H1 (cell line): ENCODE data around the gene MYH6. TPM values are rescaled to one million over a fixed set of nuclear protein-coding genes. Genes with fewer than 3 reads are reported as not detected.

ENCODE experiments used
- CTCF ChIA-PET: fragments of 300-600 bp; sonication (Branson Sonifier 250); formaldehyde crosslinking; loops from one replicate; lab custom pipeline; 2021; ENCODE audit not compliant: partially characterized antibody; lab: Charles Lee
- POLR2A ChIA-PET: fragments of 300-600 bp; sonication (Branson Sonifier 250); formaldehyde crosslinking; loops from one replicate; lab custom pipeline; 2021; ENCODE audit warnings: inconsistent platforms; ENCODE audit not compliant: partially characterized antibody; lab: Charles Lee
- DNase-seq, 2 experiments: peaks; one replicate each; pipeline versions ENCODE4 v3.0.0 to v3.0.0-alpha.2; 2010 to 2022; ENCODE audit warnings: low spot score in 2 of 2, low read depth in 1 of 2, mixed read lengths in 1 of 2
- FAIRE-seq: peaks from 2 replicates; lab custom pipeline; 2011; peaks lifted over from hg19 to GRCh38; lab: Jason Lieb, UNC
- H2AFZ ChIP-seq: 2 replicates; pipeline ENCODE4 v1.8.1; 2012; ENCODE audit warnings: low read length, inconsistent platforms
- H2AK5ac ChIP-seq: 2 replicates; pipeline ENCODE4 v1.6.1; 2013; ENCODE audit warnings: low read depth, low read length
- H2BK120ac ChIP-seq: replicated peaks from 2 replicates; pipeline ENCODE3; 2013; ENCODE audit warnings: low read depth, low read length, inconsistent platforms
- H2BK12ac ChIP-seq: 2 replicates; pipeline ENCODE4 v1.6.1; 2013; ENCODE audit warnings: low read depth, low read length
- H2BK15ac ChIP-seq: 2 replicates; pipeline ENCODE4 v1.6.1; 2013; ENCODE audit warnings: low read length
- H2BK20ac ChIP-seq: 2 replicates; pipeline ENCODE4 v1.6.1; 2013; ENCODE audit warnings: low read length
- H2BK5ac ChIP-seq: 2 replicates; pipeline ENCODE4 v1.6.1; 2013; ENCODE audit warnings: low read depth, low read length
- H3K14ac ChIP-seq: 2 replicates; pipeline ENCODE4 v1.6.1; 2013; ENCODE audit warnings: inconsistent platforms; ENCODE audit not compliant: insufficient read length
- H3K18ac ChIP-seq: 2 replicates; pipeline ENCODE4 v1.6.1; 2013; ENCODE audit warnings: low read length; ENCODE audit errors: extremely low read depth
- H3K23ac ChIP-seq: 2 replicates; pipeline ENCODE4 v1.6.1; 2013; ENCODE audit warnings: inconsistent platforms; ENCODE audit not compliant: insufficient read length
- H3K23me2 ChIP-seq: 2 replicates; pipeline ENCODE4 v1.6.1; 2013; ENCODE audit warnings: low read depth, low read length
- H3K27ac ChIP-seq: 2 replicates; pipeline ENCODE4 v1.6.1; 2011; ENCODE audit warnings: low read depth, low read length, inconsistent platforms
- H3K27me3 ChIP-seq, 4 experiments: replicated peaks in 1 of 4; 1 replicate in 1 of 4; 2 replicates in 3 of 4; pipeline versions ENCODE4 v1.6.1 to v1.8.1; 2011 to 2013; ENCODE audit warnings: low read length in 3 of 4, mild to moderate bottlenecking in 3 of 4, inconsistent platforms in 2 of 4, mixed read lengths in 2 of 4, moderate library complexity in 1 of 4; ENCODE audit not compliant: control insufficient read depth in 3 of 4, insufficient read depth in 3 of 4; ENCODE audit errors: extremely low read depth in 1 of 4
- H3K36me3 ChIP-seq, 4 experiments: 2 replicates each; pipeline versions ENCODE4 v1.6.1 to v1.8.1; 2011 to 2013; ENCODE audit warnings: mild to moderate bottlenecking in 4 of 4, low read length in 3 of 4, moderate library complexity in 2 of 4, control low read depth in 1 of 4, inconsistent platforms in 1 of 4; ENCODE audit not compliant: insufficient read depth in 4 of 4, control insufficient read depth in 2 of 4
- H3K4ac ChIP-seq: replicated peaks from 2 replicates; pipeline ENCODE3; 2013; ENCODE audit warnings: low read length, low read depth, mixed read lengths, inconsistent platforms; ENCODE audit not compliant: insufficient read length
- H3K4me1 ChIP-seq, 4 experiments: replicated peaks in 1 of 4; 1 replicate in 1 of 4; 2 replicates in 3 of 4; pipeline versions ENCODE4 v1.6.1 to v1.8.1; 2011 to 2013; ENCODE audit warnings: low read length in 3 of 4, inconsistent platforms in 2 of 4, mixed read lengths in 1 of 4; ENCODE audit not compliant: insufficient read depth in 4 of 4, control insufficient read depth in 3 of 4
- H3K4me2 ChIP-seq, 2 experiments: 2 replicates each; pipeline versions ENCODE4 v1.6.1 to v1.8.1; 2011 to 2013; ENCODE audit warnings: low read depth in 2 of 2, low read length in 2 of 2, control low read depth in 1 of 2, inconsistent platforms in 1 of 2, mild to moderate bottlenecking in 1 of 2; ENCODE audit not compliant: insufficient read depth in 1 of 2
- H3K4me3 ChIP-seq, 4 experiments: fragments of 200-600, 300-600 bp in 1 of 4; sonication (generic), shearing (Covaris generic), sonication (Bioruptor Twin) in 1 of 4; 2 replicates each; pipeline versions ENCODE4 v1.5.1 to v1.8.1; 2011 to 2016; ENCODE audit warnings: low read length in 4 of 4, low read depth in 3 of 4, control low read depth in 2 of 4, inconsistent platforms in 2 of 4, mild to moderate bottlenecking in 2 of 4, mixed read lengths in 1 of 4, moderate library complexity in 1 of 4; ENCODE audit not compliant: insufficient read depth in 2 of 4; ENCODE audit errors: extremely low read depth in 1 of 4
- H3K56ac ChIP-seq: replicated peaks from 2 replicates; pipeline ENCODE3; 2013; ENCODE audit warnings: low read depth, mild to moderate bottlenecking, mixed read lengths, low read length, inconsistent platforms; ENCODE audit not compliant: insufficient read length
- H3K79me1 ChIP-seq: 2 replicates; pipeline ENCODE4 v1.6.1; 2013; ENCODE audit warnings: low read depth, low read length, control low read depth
- H3K79me2 ChIP-seq, 2 experiments: 2 replicates each; pipeline versions ENCODE4 v1.6.1 to v1.8.1; 2012 to 2013; ENCODE audit warnings: low read length in 2 of 2, mild to moderate bottlenecking in 2 of 2, inconsistent platforms in 1 of 2; ENCODE audit not compliant: insufficient read depth in 2 of 2, control insufficient read depth in 1 of 2
- H3K9ac ChIP-seq, 4 experiments: replicated peaks in 1 of 4; 1 replicate in 1 of 4; 2 replicates in 3 of 4; pipeline versions ENCODE4 v1.6.1 to v1.8.1; 2011 to 2013; ENCODE audit warnings: low read depth in 3 of 4, low read length in 3 of 4, control low read depth in 2 of 4, mild to moderate bottlenecking in 2 of 4, moderate library complexity in 2 of 4, inconsistent platforms in 1 of 4; ENCODE audit errors: extremely low read depth in 1 of 4
- H3K9me3 ChIP-seq, 2 experiments: 2 replicates each; pipeline versions ENCODE4 v1.6.1 to v1.8.1; 2012 to 2013; ENCODE audit warnings: mild to moderate bottlenecking in 2 of 2, moderate library complexity in 2 of 2, control low read depth in 1 of 2, inconsistent platforms in 1 of 2, low read depth in 1 of 2, low read length in 1 of 2, mixed read lengths in 1 of 2; ENCODE audit not compliant: insufficient read depth in 2 of 2
- H4K20me1 ChIP-seq, 2 experiments: replicated peaks in 1 of 2; 2 replicates each; pipeline versions ENCODE3 to v1.8.1; 2011 to 2013; ENCODE audit warnings: inconsistent platforms in 2 of 2, low read length in 2 of 2, mild to moderate bottlenecking in 1 of 2; ENCODE audit not compliant: insufficient read depth in 2 of 2, control insufficient read depth in 1 of 2
- H4K5ac ChIP-seq: 2 replicates; pipeline ENCODE4 v1.6.1; 2013; ENCODE audit warnings: low read length, low read depth, mixed read lengths, inconsistent platforms; ENCODE audit not compliant: insufficient read length
- H4K8ac ChIP-seq: 2 replicates; pipeline ENCODE4 v1.8.0; 2013; ENCODE audit warnings: mild to moderate bottlenecking, moderate library complexity, low read length, inconsistent platforms; ENCODE audit not compliant: insufficient read depth; ENCODE audit errors: extremely low read depth
- H4K91ac ChIP-seq: replicated peaks from 2 replicates; pipeline ENCODE3; 2013; ENCODE audit warnings: low read length, mixed read lengths, inconsistent platforms; ENCODE audit not compliant: insufficient read length
- ASH2L ChIP-seq: fragments of 200-600, 300-600 bp; sonication (generic); IDR thresholded peaks from one replicate; pipeline ENCODE4 v1.7.1; 2017; ENCODE audit warnings: low read length
- EP300 ChIP-seq, 2 experiments: IDR thresholded peaks; 1 replicate in 1 of 2; 2 replicates in 1 of 2; pipeline ENCODE4 v1.6.1; 2011 to 2012; ENCODE audit warnings: low read depth in 2 of 2, low read length in 2 of 2, mild to moderate bottlenecking in 2 of 2, borderline replicate concordance in 1 of 2, inconsistent platforms in 1 of 2, moderate library complexity in 1 of 2
- HDAC6 ChIP-seq: IDR thresholded peaks from one replicate; pipeline ENCODE4 v1.7.1; 2012; ENCODE audit warnings: low read depth, mild to moderate bottlenecking, inconsistent platforms, low read length, moderate library complexity
- JUN ChIP-seq: IDR thresholded peaks from 2 replicates; pipeline ENCODE4 v1.6.1; 2011; ENCODE audit warnings: low read depth, mild to moderate bottlenecking, improper control_type of control experiment, low read length
- NRF1 ChIP-seq: IDR thresholded peaks from 2 replicates; pipeline ENCODE4 v1.6.1; 2011; ENCODE audit warnings: mild to moderate bottlenecking, low read depth, low read length, improper control_type of control experiment
- POU5F1 ChIP-seq: IDR thresholded peaks from 2 replicates; pipeline ENCODE4 v1.6.1; 2011; ENCODE audit warnings: low read depth, mild to moderate bottlenecking, low read length, moderate library complexity
- RNF2 ChIP-seq: fragments of 200-900, 300-1000 bp; sonication (generic); IDR thresholded peaks from 2 replicates; pipeline ENCODE4 v1.7.1; 2016; ENCODE audit warnings: borderline replicate concordance, low read depth, mild to moderate bottlenecking, antibody characterized with exemption, low read length; ENCODE audit not compliant: poor library complexity, severe bottlenecking; ENCODE audit errors: missing control alignments
- SP2 ChIP-seq: IDR thresholded peaks from 2 replicates; pipeline ENCODE4 v1.6.1; 2012; ENCODE audit warnings: mild to moderate bottlenecking, low read length, inconsistent platforms
- WGBS, 2 experiments: shearing (Covaris generic) in 1 of 2; methylation state at CpG; one replicate each; pipeline versions ENCODE4 v1.1.6 to v1.1.7; 2013 to 2015; ENCODE audit warnings: low lambda C conversion rate in 2 of 2, mixed read lengths in 2 of 2, inconsistent platforms in 1 of 2, low coverage in 1 of 2, missing lambda C conversion rate in 1 of 2; ENCODE audit not compliant: insufficient replicate concordance in 2 of 2, insufficient coverage in 1 of 2, insufficient read length in 1 of 2; ENCODE audit errors: extremely low coverage in 1 of 2, missing lambda C conversion rate in 1 of 2; 5-methylcytosine and 5-hydroxymethylcytosine counted together
- polyA plus RNA-seq, 7 experiments: library from polyadenylated mRNA; depleted of rRNA in 3 of 7; stranded (reverse) in 5 of 7; unstranded in 2 of 7; fragments of >200 nt in 5 of 7; fragments of 200-250 nt in 2 of 7; gene quantifications; 1 replicate in 5 of 7; 2 replicates in 1 of 7; 4 replicates in 1 of 7; pipeline versions ENCODE4 v1.2.1 to v1.2.3, GENCODE V29; 2011 to 2013; ENCODE audit warnings: missing spikeins in 2 of 7, mixed read lengths in 2 of 7
- total RNA-seq: library from RNA; stranded (reverse); fragmentation: NEBNext Ultra II Directional; extraction: Animal tissue kit (Norgen Biotek cat#: 25700); gene quantifications from 2 replicates; pipeline ENCODE4 v1.2.1, GENCODE V29; 2021
- TF ChIP-seq, protein P1 (sequence below): IDR thresholded peaks from 2 replicates; pipeline ENCODE4 v1.6.1; 2012; ENCODE audit warnings: inconsistent platforms

Gene MYH6
- total and polyA plus RNA-seq, 2 of the 8 experiments (the other 6 are each of a cell fraction or from before 2014, with no cell fraction given): 0.03 TPM; not detected in 1

DNA sequence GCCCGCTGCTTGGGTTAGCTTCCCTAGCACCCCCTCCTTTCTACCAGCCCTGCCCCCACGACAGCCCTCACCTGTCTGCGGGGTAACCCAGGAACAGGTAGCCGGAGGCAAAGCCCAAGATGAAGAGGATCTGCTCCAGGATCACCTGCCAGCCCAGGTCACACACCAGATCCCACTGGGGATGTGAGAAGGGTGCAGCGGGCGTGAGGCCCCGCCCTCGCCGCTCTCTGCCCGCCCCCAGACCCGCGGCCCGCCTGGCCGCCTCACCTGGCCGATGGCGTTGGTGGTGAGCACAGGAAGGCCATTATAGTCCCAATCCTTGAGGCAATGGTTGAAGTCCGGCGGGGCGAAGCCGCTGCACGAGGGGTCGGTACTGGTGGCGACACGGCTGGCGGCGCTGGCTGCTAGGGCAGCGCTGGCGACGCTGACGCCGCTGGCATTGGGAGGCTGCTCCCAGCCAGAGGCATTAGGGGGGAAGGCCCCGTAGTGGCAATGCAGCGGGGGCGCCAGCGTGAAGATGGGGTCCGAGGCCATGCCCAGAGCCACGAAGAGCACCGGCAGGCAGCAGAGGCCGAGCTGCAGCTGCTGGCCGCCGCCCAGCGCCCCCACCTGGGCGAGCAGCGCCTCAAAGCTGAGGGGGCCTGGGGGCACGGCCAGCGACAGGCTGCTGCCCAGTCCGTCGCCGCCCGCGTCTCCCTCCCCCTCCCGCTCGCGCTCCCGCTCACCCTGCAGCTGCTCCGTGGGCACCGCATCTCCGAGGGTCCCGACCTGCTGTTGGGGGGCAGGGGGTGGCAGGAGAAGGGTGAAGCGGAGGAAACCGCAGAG is 56.2 kb downstream of the MYH6 start:
- Histone ChIP-seq H3K9me3 (no peaks in the 10 kb centered on the region), H2BK5ac (peak overlapping the region; percentile 71; the same call in 1 of the 2 replicates), H3K23ac (no peak overlapping the region), H4K20me1 (peaks cover 0 to 3% of the 10 kb centered on the region in 2 experiments), H4K5ac (no peak overlapping the region), H3K4me3 (peak overlapping the region; percentile 37 to 84 (median 73)), H2AK5ac (no peak overlapping the region), H2BK120ac (no peak overlapping the region), H3K4me2 (peak overlapping the region; percentile 59 to 92), H3K4ac (no peak overlapping the region), H3K27me3 (peaks cover 0 to 14% (median 10%) of the 10 kb centered on the region in 4 experiments; a peak in 6 of 7 replicates), H3K9ac (peak overlapping the region in 2 of 4 experiments; percentile 29 to 38; a peak in 4 of 7 replicates), H2AFZ (no peak overlapping the region), H2BK15ac (no peak overlapping the region), H3K36me3 (peaks cover 0 to 4% (median 2%) of the 10 kb centered on the region in 4 experiments; a peak in 1 of 8 replicates), H3K79me1 (no peaks in the 10 kb centered on the region), H3K23me2 (peaks cover 10% of the 10 kb centered on the region), H3K27ac (0 out of 2 replicates have a peak overlapping the region, but pooled peaks have one; percentile 8), H4K91ac (no peak overlapping the region), H3K79me2 (no peaks in the 10 kb centered on the region), H3K18ac (peak overlapping the region; percentile 38), H3K56ac (peak overlapping the region; percentile 34), H3K14ac (no peak overlapping the region), H3K4me1 (peaks cover 0 to 3% (median 2%) of the 10 kb centered on the region in 4 experiments; a peak in 4 of 7 replicates), H2BK12ac (peak overlapping the region; percentile 50; the same call in 1 of the 2 replicates), H2BK20ac (no peak overlapping the region), H4K8ac (peak overlapping the region; percentile 19; the same call in 1 of the 2 replicates)
- FAIRE-seq (no peak), DNase-seq (peak in 1 of 2 experiments; percentile 75)
- POLR2A ChIA-PET: interaction anchor here (0.9 to 6.4 kb wide), 9 partner anchors 12 to 133 kb away, joined by 3 to 73 read pairs (median 5); partner anchors contain the start of genes BCL2L2, EFS and PABPN1
- CTCF ChIA-PET: interaction anchor here (0.6 to 20.9 kb wide), 12 partner anchors 9 to 88 kb away, joined by 3 to 333 read pairs (median 4); partner anchors contain the start of genes CMTM5, IL25, MYH7 and PABPN1
- 9% methylated on average over 35 of the region's 61 CpGs; no CpG with 5 or more reads in 1 of the 2 experiments for WGBS, 2 experiments
- TF ChIP-seq EP300 (IDR thresholded peaks at IDR 0.05; ENCODE audit: borderline replicate concordance in 1 of 2, low read depth in 2 of 2, low read length in 2 of 2): no peak
- TF ChIP-seq HDAC6: no peak
- TF ChIP-seq SP2: no peak
- peak; percentile 81 for TF ChIP-seq ASH2L
- no peak for TF ChIP-seq RNF2
- no peak for TF ChIP-seq POU5F1
- no peak for TF ChIP-seq NRF1
- TF ChIP-seq JUN: no peak
- TF ChIP-seq, protein P1, sequence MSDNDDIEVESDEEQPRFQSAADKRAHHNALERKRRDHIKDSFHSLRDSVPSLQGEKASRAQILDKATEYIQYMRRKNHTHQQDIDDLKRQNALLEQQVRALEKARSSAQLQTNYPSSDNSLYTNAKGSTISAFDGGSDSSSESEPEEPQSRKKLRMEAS: peak; percentile 56
